Smooth muscle cell (in vitro differentiated cells): ENCODE measurements around the gene CDH20. TPM values are rescaled to one million over a fixed set of nuclear protein-coding genes. Genes with fewer than 3 reads are reported as not detected.

Source experiments
- DNase-seq: peaks from one replicate; lab custom pipeline; 2025; ENCODE audit not compliant: unreplicated experiment; lab: John Stamatoyannopoulos, UW
- H2AFZ ChIP-seq: fragments of 200-600 bp; sonication (generic); 2 replicates; pipeline ENCODE4 v1.6.0; 2016; ENCODE audit warnings: antibody characterized with exemption, low read depth, mild to moderate bottlenecking
- H3F3A ChIP-seq: fragments of 200-600 bp; sonication (generic); 2 replicates; pipeline ENCODE4 v1.6.0; 2017; ENCODE audit warnings: antibody characterized with exemption, low read depth
- H3K27ac ChIP-seq: fragments of 200-600 bp; sonication (generic); 2 replicates; pipeline ENCODE4 v1.5.1; 2016; ENCODE audit warnings: low read depth, mild to moderate bottlenecking
- H3K27me3 ChIP-seq: fragments of 200-600 bp; sonication (generic); 2 replicates; pipeline ENCODE4 v1.6.1; 2016; ENCODE audit warnings: low read depth, mild to moderate bottlenecking
- H3K36me3 ChIP-seq: fragments of 200-600 bp; sonication (generic); 2 replicates; pipeline ENCODE4 v1.5.1; 2016; ENCODE audit warnings: low read depth
- H3K4me1 ChIP-seq: fragments of 200-600 bp; sonication (generic); 2 replicates; pipeline ENCODE4 v1.5.1; 2016; ENCODE audit warnings: low read depth
- H3K4me2 ChIP-seq: fragments of 200-600 bp; sonication (generic); 2 replicates; pipeline ENCODE4 v1.6.0; 2016; ENCODE audit warnings: mild to moderate bottlenecking
- H3K4me3 ChIP-seq: fragments of 200-600 bp; sonication (generic); 2 replicates; pipeline ENCODE4 v1.5.1; 2016; ENCODE audit warnings: mild to moderate bottlenecking
- H3K79me2 ChIP-seq: fragments of 200-600 bp; sonication (generic); 2 replicates; pipeline ENCODE4 v1.6.0; 2016; ENCODE audit warnings: low read depth, mild to moderate bottlenecking
- H3K9ac ChIP-seq: fragments of 200-600 bp; sonication (generic); 2 replicates; pipeline ENCODE4 v1.6.0; 2016; ENCODE audit warnings: low read depth
- H3K9me3 ChIP-seq: fragments of 200-600 bp; sonication (generic); replicated peaks from 2 replicates; pipeline ENCODE4 v1.5.1; 2016; ENCODE audit warnings: low read depth
- H4K20me1 ChIP-seq: fragments of 200-600 bp; sonication (generic); 2 replicates; pipeline ENCODE4 v1.6.0; 2016; ENCODE audit warnings: low read depth
- CTCF ChIP-seq: fragments of 200-600 bp; sonication (generic); IDR thresholded peaks from 2 replicates; pipeline ENCODE4 v1.5.1; 2017; ENCODE audit warnings: borderline replicate concordance, mild to moderate bottlenecking, antibody characterized with exemption; ENCODE audit not compliant: insufficient read depth, poor library complexity, severe bottlenecking
- WGBS: methylation state at CpG from one replicate; pipeline ENCODE4 v1.1.7; 2016; ENCODE audit warnings: low lambda C conversion rate; 5-methylcytosine and 5-hydroxymethylcytosine counted together
- polyA plus RNA-seq: library from polyadenylated mRNA; unstranded; fragments of >200 nt; fragmentation: Nextera tagmentation; extraction: Ambion mirVana; gene quantifications from 2 replicates; pipeline ENCODE4 v1.2.1, GENCODE V29; 2016
- total RNA-seq: library from RNA; depleted of rRNA; stranded (reverse); fragments of >200 nt; gene quantifications from 2 replicates; pipeline ENCODE4 v1.2.3, GENCODE V29; 2014

The CDH20 gene
- total and polyA plus RNA-seq, 2 experiments from 2014 or later: 0.10 TPM; not detected in 1

DNA sequence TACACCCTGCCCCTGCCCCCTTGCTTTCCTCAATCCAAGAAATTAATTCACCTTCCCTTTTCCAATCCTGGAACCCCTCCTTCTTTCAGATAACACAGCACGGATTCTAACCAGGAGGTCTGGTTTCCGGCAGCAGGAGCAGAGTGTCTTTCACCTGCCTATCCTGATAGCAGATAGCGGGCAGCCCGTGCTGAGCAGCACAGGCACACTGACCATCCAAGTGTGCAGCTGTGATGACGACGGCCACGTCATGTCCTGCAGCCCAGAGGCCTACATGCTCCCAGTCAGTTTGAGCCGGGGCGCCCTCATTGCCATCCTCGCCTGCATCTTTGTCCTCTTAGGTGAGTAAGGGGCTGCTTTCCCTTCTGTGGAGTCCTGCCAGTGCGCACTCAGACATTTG, 216.7 kb downstream of the CDH20 start:
- Histone ChIP-seq H3K27me3 (no peaks in the 10 kb centered on the region), H2AFZ (no peak overlapping the region), H4K20me1 (no peaks in the 10 kb centered on the region), H3K9me3 (no peaks in the 10 kb centered on the region), H3K4me1 (peaks cover 2% of the 10 kb centered on the region), H3K27ac (peak overlapping the region; percentile 27), H3K4me3 (no peak overlapping the region), H3F3A (no peaks in the 10 kb centered on the region), H3K9ac (no peak overlapping the region), H3K36me3 (no peaks in the 10 kb centered on the region), H3K4me2 (no peak overlapping the region), H3K79me2 (no peaks in the 10 kb centered on the region)
- DNase-seq: no peak
- WGBS: 74% methylated on average over 11 of the region's 11 CpGs
- TF ChIP-seq CTCF: no peak

GRCh38 chr18:61551586-61551985, 218.4 kb downstream of the CDH20 start:
- no peak for DNase-seq

DNA sequence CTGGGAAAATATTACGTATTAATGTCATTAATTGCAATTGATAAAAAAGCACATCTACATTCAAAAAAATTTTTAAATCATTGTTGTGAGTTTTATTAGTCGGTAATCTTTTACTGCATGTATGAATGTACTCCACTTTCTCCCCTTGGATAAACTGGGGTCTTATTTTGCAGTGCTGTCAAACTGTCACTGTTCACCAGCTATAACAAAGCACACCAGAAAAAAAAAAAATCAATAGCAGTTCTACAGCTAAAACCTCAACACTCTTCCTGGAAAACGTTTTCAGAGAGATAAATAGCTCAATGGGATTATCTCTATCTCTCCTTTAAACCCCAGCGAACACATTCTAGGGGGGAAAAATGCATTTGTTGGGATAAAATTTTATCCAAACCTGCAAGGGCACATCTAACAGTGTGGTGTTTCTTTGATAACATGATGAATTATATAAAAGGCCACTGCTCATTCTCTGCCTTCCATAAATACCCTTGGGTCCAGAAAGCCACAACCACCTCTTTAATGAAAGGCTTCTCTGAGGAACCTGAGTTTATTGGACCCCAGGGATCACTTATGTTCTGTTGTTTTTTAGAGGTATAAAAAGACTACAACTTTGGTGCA, 219.9 kb downstream of the CDH20 start:
- Histone ChIP-seq H3K27ac (no peak overlapping the region), H4K20me1 (no peaks in the 10 kb centered on the region), H3K36me3 (no peaks in the 10 kb centered on the region), H3F3A (no peaks in the 10 kb centered on the region), H3K4me2 (no peak overlapping the region), H2AFZ (no peak overlapping the region), H3K79me2 (no peaks in the 10 kb centered on the region), H3K27me3 (no peaks in the 10 kb centered on the region), H3K4me3 (no peak overlapping the region), H3K4me1 (peaks cover 2% of the 10 kb centered on the region), H3K9me3 (no peaks in the 10 kb centered on the region), H3K9ac (no peak overlapping the region)
- WGBS: 50% methylated on average over 4 of the region's 4 CpGs
- no peak for TF ChIP-seq CTCF
- DNase-seq: no peak

More at GRCh38 chr18:61551586-61551985, 218.4 kb downstream of the CDH20 start:
- Histone ChIP-seq H3K4me2 (peak overlapping the region; percentile 76), H4K20me1 (no peaks in the 10 kb centered on the region), H3K4me1 (peaks cover 2% of the 10 kb centered on the region), H2AFZ (peak overlapping the region; percentile 44), H3K9ac (no peak overlapping the region), H3K4me3 (no peak overlapping the region), H3K27ac (no peak overlapping the region), H3K79me2 (no peaks in the 10 kb centered on the region), H3K9me3 (no peaks in the 10 kb centered on the region), H3K36me3 (no peaks in the 10 kb centered on the region), H3F3A (no peaks in the 10 kb centered on the region), H3K27me3 (no peaks in the 10 kb centered on the region)
- TF ChIP-seq CTCF: peak; percentile 77
- WGBS: 13% methylated on average over 5 of the region's 5 CpGs
